Neural crest cell (in vitro differentiated cells): ENCODE results near the gene ZFC3H1. TPM values are rescaled to one million over a fixed set of nuclear protein-coding genes. Genes with fewer than 3 reads are reported as not detected.

ENCODE experiments used
- DNase-seq: peaks from one replicate; pipeline ENCODE4 v3.0.0; 2021; ENCODE audit warnings: low read depth, mixed read lengths, low spot score
- H3K27ac Mint-ChIP-seq: one replicate; pipeline ENCODE4 v1.8.0; 2021; ENCODE audit warnings: mild to moderate bottlenecking, mixed read lengths; ENCODE audit not compliant: unreplicated experiment
- H3K27me3 Mint-ChIP-seq: 2 replicates; pipeline ENCODE4 v1.8.0; 2021; ENCODE audit warnings: low read depth, mild to moderate bottlenecking, mixed read lengths
- H3K36me3 Mint-ChIP-seq: 2 replicates; pipeline ENCODE4 v1.8.0; 2021; ENCODE audit warnings: low read depth, mild to moderate bottlenecking, mixed read lengths
- H3K4me1 Mint-ChIP-seq: 2 replicates; pipeline ENCODE4 v1.8.0; 2021; ENCODE audit warnings: mixed read lengths
- H3K4me3 Mint-ChIP-seq: one replicate; pipeline ENCODE4 v1.8.0; 2021; ENCODE audit warnings: mild to moderate bottlenecking, mixed read lengths
- H3K9me3 Mint-ChIP-seq: 2 replicates; pipeline ENCODE4 v1.8.0; 2021; ENCODE audit warnings: mixed read lengths
- CTCF ChIP-seq: fragments of 200-600 bp; sonication (generic); conservative IDR thresholded peaks from 2 replicates; pipeline ENCODE4 v1.5.0; 2021; ENCODE audit warnings: antibody characterized with exemption, mild to moderate bottlenecking
- total RNA-seq: library from RNA; stranded (reverse); gene quantifications from 2 replicates; pipeline ENCODE4 v1.2.1, GENCODE V29; 2021

Gene ZFC3H1
- total RNA-seq, 1 donor from 2014 or later, result 40.5 TPM

DNA sequence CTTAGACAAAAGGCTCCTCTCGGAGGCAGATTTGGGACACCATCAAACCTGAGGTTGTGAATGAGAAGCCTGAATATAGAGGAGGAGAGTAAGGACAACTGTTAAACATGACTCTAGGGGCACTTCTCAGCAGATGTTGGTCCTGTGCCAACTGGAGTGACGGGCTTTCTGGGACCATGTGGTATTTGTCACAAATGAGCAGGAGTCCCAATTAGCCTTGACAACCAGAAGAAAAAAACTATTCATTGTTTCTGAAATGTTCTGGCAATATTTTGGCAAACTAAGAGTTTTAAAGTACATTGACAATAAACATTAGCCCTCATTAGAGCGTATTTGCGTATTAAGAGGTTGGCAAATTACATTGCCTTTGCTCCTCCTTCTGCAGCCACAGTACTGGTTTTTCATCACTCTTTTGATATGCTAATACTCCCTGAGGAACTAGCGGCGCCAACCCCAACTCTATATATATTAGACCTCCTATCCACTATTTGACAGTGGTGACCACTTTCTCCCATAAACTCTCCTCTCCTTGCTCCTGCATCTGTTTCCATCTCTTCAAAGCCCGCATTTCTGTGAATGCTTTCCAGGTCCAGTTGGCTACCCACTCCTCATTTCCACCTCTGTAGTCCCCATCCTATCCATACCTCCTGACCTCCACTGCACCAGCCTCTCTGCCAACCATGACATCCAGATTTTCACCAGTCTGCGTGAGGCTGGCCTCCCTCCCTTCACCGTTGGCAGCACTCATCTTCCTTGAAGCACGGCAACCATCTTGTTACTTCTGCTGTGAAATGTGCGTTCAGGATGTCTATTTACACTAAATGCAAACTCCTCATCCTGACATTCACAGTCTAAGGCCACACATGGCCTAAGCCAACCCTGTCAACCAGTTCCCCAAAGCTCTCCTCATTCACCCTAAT lies 100.7 kb downstream of the ZFC3H1 start:
- Mint-ChIP-seq H3K4me3 (no peak overlapping the region), H3K36me3 (peaks cover 3% of the 10 kb centered on the region), H3K4me1 (peaks cover 17% of the 10 kb centered on the region), H3K9me3 (no peaks in the 10 kb centered on the region), H3K27me3 (no peaks in the 10 kb centered on the region), H3K27ac (no peak overlapping the region)
- DNase-seq, result no peak
- TF ChIP-seq CTCF, result no peak

Other genes with a start within 250 kb of the ZFC3H1 start
- 8.0 and 10.3 TPM in 2 replicates for gene LGR5, start 224.1 kb downstream of the ZFC3H1 start, total RNA-seq
- 9.1 and 10.4 TPM in 2 replicates for gene THAP2, start 453 bp upstream of the ZFC3H1 start, total RNA-seq
- 21.4 and 27.0 TPM in 2 replicates for gene TMEM19, start 22.2 kb upstream of the ZFC3H1 start, total RNA-seq
- gene RAB21, start 91.0 kb upstream of the ZFC3H1 start, total RNA-seq, result 59.1 and 63.7 TPM in 2 replicates
- 21.9 and 23.4 TPM in 2 replicates for gene TBC1D15, start 175.9 kb upstream of the ZFC3H1 start, total RNA-seq